Keratinocyte (primary cell): ENCODE data around the gene CAMKMT.

ENCODE experiments used
- EZH2 ChIP-seq: IDR thresholded peaks from one replicate; pipeline ENCODE4 v1.6.1; 2012; ENCODE audit warnings: inconsistent platforms, mild to moderate bottlenecking, low read length, moderate library complexity
- TF ChIP-seq, protein P1 (sequence below), 3 experiments: IDR thresholded peaks in 1 of 3; conservative IDR thresholded peaks in 1 of 3; optimal IDR thresholded peaks in 1 of 3; 2 replicates in 2 of 3; 3 replicates in 1 of 3; pipeline versions ENCODE3 to v1.5.1; 2011; ENCODE audit warnings: low read length in 3 of 3, mild to moderate bottlenecking in 3 of 3, moderate library complexity in 2 of 3, control low read depth in 1 of 3, inconsistent platforms in 1 of 3; ENCODE audit not compliant: insufficient read depth in 2 of 3; ENCODE audit errors: extremely low read depth in 1 of 3

GRCh38 chr2:44551497-44551896 is 189.8 kb downstream of the CAMKMT start:
- TF ChIP-seq, protein P1, sequence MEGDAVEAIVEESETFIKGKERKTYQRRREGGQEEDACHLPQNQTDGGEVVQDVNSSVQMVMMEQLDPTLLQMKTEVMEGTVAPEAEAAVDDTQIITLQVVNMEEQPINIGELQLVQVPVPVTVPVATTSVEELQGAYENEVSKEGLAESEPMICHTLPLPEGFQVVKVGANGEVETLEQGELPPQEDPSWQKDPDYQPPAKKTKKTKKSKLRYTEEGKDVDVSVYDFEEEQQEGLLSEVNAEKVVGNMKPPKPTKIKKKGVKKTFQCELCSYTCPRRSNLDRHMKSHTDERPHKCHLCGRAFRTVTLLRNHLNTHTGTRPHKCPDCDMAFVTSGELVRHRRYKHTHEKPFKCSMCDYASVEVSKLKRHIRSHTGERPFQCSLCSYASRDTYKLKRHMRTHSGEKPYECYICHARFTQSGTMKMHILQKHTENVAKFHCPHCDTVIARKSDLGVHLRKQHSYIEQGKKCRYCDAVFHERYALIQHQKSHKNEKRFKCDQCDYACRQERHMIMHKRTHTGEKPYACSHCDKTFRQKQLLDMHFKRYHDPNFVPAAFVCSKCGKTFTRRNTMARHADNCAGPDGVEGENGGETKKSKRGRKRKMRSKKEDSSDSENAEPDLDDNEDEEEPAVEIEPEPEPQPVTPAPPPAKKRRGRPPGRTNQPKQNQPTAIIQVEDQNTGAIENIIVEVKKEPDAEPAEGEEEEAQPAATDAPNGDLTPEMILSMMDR (optimal IDR thresholded peaks at IDR 0.05 in 1 of 3, IDR thresholded peaks at IDR 0.05 in 1 of 3, conservative IDR thresholded peaks at IDR 0.05 in 1 of 3; ENCODE audit: extremely low read depth in 1 of 3, insufficient read depth in 2 of 3, low read length in 3 of 3), result no peak
- no peak for TF ChIP-seq EZH2
